ENCODE results near the gene ITPR2.
A peak's percentile ranks its signal among the peaks of the same experiment; 100 is the strongest.
"Not testable (repeated sequence)": the region's sequence is repeated elsewhere in the genome, so short reads cannot be mapped to it uniquely, and the experiment has no call there.

ITPR2 gene

GRCh38 chr12:26627335-26627734 is 205.7 kb downstream of the ITPR2 start:
- Mint-ChIP-seq H3K4me1 (no peaks in the 10 kb centered on the region), H3K36me3 (peaks cover 36% of the 10 kb centered on the region), H3K27me3 (no peaks in the 10 kb centered on the region), H3K4me3 (no peak overlapping the region), H3K27ac (peak overlapping the region; percentile 6), H3K9me3 (no peaks in the 10 kb centered on the region)

GRCh38 chr12:26623136-26623535 is 209.9 kb downstream of the ITPR2 start:
- no peaks in the 10 kb centered on the region for H3K9me3 Mint-ChIP-seq
- no peak overlapping the region for H3K4me3 Mint-ChIP-seq
- H3K4me1 Mint-ChIP-seq = no peaks in the 10 kb centered on the region
- H3K36me3 Mint-ChIP-seq = peaks cover 31% of the 10 kb centered on the region
- H3K27me3 Mint-ChIP-seq = no peaks in the 10 kb centered on the region
- no peak overlapping the region for H3K27ac Mint-ChIP-seq

GRCh38 chr12:26622601-26623000 is 210.4 kb downstream of the ITPR2 start:
- Mint-ChIP-seq H3K27me3 (no peaks in the 10 kb centered on the region), H3K4me1 (no peaks in the 10 kb centered on the region), H3K9me3 (no peaks in the 10 kb centered on the region), H3K4me3 (no peak overlapping the region), H3K27ac (no peak overlapping the region), H3K36me3 (peaks cover 29% of the 10 kb centered on the region)

DNA sequence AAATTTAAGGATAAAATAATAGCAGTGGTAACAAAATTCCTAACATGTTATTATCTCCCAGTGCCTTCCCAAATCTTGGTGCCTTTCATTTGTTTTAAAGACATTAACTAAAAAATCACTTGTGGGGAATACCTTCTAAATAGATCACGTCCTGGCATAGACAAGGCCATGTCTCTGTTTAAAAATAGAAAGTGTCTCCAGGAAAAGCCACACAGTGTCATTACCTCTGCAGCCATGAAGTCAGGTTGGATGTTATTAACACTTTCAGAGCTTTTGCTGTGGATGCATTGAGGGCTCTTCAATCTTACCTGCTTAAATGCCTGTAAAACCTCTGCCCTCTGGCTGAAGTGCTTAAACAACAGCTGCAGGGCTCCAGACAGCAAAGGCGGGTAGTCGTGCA is 211.1 kb downstream of the ITPR2 start:
- Mint-ChIP-seq H3K9me3 (no peaks in the 10 kb centered on the region), H3K27ac (no peak overlapping the region), H3K4me1 (no peaks in the 10 kb centered on the region), H3K4me3 (no peak overlapping the region), H3K36me3 (peaks cover 28% of the 10 kb centered on the region), H3K27me3 (no peaks in the 10 kb centered on the region)

DNA sequence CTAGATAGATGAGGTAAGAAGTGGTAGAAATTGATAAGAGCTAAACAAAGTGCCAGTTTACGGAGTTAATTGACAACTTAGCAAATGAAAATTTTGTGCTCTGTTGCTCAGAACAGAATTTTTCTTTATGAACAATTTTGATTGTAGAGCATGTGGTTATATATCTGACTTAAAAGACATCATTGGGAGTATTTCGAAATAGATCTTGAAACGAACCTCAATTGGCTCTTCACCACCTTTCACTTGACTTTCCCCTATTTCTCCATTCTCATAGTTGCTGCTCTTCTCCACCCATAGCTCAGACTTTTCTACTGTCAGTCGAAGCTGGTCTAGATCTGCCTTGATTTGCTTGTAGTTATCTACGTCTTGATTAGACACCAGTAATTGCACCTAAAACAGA is 212.1 kb downstream of the ITPR2 start:
- Mint-ChIP-seq H3K36me3 (peaks cover 23% of the 10 kb centered on the region), H3K4me3 (no peak overlapping the region), H3K4me1 (no peaks in the 10 kb centered on the region), H3K9me3 (no peaks in the 10 kb centered on the region), H3K27ac (no peak overlapping the region), H3K27me3 (no peaks in the 10 kb centered on the region)

DNA sequence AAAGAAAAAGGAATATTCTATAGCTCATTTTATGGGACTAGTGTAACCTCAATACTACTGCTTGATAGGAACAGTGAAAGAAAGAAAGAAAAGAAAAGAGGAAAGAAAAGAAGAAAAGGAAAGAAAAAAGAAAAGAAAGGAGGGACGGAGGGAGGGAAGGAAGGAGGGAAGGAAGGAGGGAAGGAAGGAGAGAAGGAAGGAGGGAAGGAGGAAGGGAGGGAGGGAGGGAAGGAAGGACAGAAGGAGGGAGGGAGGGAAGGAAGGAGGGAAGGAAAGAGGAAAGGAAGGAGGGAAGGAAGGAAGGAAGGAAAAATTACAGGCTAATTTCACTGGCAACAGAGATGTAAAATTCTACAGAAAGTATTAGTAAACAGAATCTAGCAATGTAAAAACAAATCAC is 215.5 kb downstream of the ITPR2 start:
- no peak overlapping the region for H3K27ac Mint-ChIP-seq
- H3K4me1 Mint-ChIP-seq = no peaks in the 10 kb centered on the region
- no peaks in the 10 kb centered on the region for H3K27me3 Mint-ChIP-seq
- no peak overlapping the region for H3K4me3 Mint-ChIP-seq
- H3K9me3 Mint-ChIP-seq = no peaks in the 10 kb centered on the region
- H3K36me3 Mint-ChIP-seq = peaks cover 21% of the 10 kb centered on the region

DNA sequence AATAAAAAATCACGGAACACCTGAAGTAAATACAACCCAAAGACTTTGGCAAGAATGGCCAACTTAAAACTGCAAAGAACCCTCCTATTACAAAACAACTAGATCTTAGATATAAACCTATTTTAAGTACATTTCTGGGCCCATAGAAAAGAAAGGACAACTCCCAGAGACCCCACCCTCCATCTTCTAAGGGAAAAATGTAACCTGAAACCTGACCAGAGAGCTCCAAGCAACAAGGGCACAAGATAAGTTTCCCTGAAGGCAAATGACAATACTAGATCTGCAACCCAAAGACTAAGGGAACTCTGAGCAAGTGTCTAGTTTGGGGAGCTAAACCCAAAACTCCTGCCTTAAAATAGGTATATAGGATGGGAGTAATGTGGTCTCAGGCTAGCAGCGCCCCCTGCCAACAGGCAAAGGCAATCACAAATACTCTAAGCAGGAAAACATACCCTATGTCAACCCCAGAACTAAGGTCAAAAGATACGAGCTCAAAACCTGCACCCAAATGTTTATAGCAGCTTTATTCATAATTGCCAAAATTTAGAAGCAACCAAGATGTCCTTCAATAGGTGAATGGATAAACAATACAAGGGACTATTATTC is 218.9 kb downstream of the ITPR2 start:
- no peaks in the 10 kb centered on the region for H3K27me3 Mint-ChIP-seq
- no peak overlapping the region for H3K4me3 Mint-ChIP-seq
- H3K4me1 Mint-ChIP-seq = no peaks in the 10 kb centered on the region
- no peaks in the 10 kb centered on the region for H3K9me3 Mint-ChIP-seq
- peak overlapping the region; percentile 41 for H3K27ac Mint-ChIP-seq
- H3K36me3 Mint-ChIP-seq = peaks cover 15% of the 10 kb centered on the region

DNA sequence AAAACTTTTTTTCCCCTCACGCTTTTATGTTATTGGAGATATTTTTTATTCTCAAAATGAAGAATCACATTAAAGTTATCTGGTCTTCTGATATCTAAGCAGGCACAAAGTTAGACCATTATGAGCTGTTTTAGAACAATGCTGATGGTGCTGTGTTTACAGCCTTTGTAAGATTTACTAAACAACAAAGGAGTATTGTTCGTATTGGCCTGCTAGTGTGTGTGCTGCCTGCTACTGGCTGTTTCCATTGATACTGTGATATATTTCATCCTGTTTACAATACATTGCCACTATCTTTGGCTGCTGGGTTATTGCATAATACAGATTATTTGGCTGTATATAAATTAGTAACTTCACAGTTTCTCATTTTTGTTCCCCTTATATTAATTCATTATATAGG is 220.8 kb downstream of the ITPR2 start:
- Mint-ChIP-seq H3K4me1 (no peaks in the 10 kb centered on the region), H3K9me3 (no peaks in the 10 kb centered on the region), H3K36me3 (peaks cover 9% of the 10 kb centered on the region), H3K4me3 (no peak overlapping the region), H3K27ac (no peak overlapping the region), H3K27me3 (no peaks in the 10 kb centered on the region)

GRCh38 chr12:26611598-26611997 is 221.4 kb downstream of the ITPR2 start:
- H3K36me3 Mint-ChIP-seq = peaks cover 9% of the 10 kb centered on the region
- no peaks in the 10 kb centered on the region for H3K27me3 Mint-ChIP-seq
- no peaks in the 10 kb centered on the region for H3K9me3 Mint-ChIP-seq
- no peak overlapping the region for H3K4me3 Mint-ChIP-seq
- H3K4me1 Mint-ChIP-seq = no peaks in the 10 kb centered on the region
- no peak overlapping the region for H3K27ac Mint-ChIP-seq

- H3K27ac Mint-ChIP-seq = no peak overlapping the region
- no peaks in the 10 kb centered on the region for H3K4me1 Mint-ChIP-seq
- peaks cover 9% of the 10 kb centered on the region for H3K36me3 Mint-ChIP-seq
- H3K27me3 Mint-ChIP-seq = no peaks in the 10 kb centered on the region
- H3K4me3 Mint-ChIP-seq = no peak overlapping the region
- no peaks in the 10 kb centered on the region for H3K9me3 Mint-ChIP-seq
Observed at GRCh38 chr12:26610774-26611173, 222.2 kb downstream of the ITPR2 start.

- Mint-ChIP-seq H3K27me3 (no peaks in the 10 kb centered on the region), H3K36me3 (peaks cover 9% of the 10 kb centered on the region), H3K4me1 (no peaks in the 10 kb centered on the region), H3K27ac (no peak overlapping the region), H3K4me3 (no peak overlapping the region), H3K9me3 (no peaks in the 10 kb centered on the region)
Observed at GRCh38 chr12:26609986-26610385, 223.0 kb downstream of the ITPR2 start.

- Mint-ChIP-seq H3K4me3 (no peak overlapping the region), H3K27me3 (no peaks in the 10 kb centered on the region), H3K27ac (no peak overlapping the region), H3K4me1 (no peaks in the 10 kb centered on the region), H3K9me3 (no peaks in the 10 kb centered on the region), H3K36me3 (peaks cover 14% of the 10 kb centered on the region)
Observed at GRCh38 chr12:26608706-26609105, 224.3 kb downstream of the ITPR2 start.

DNA sequence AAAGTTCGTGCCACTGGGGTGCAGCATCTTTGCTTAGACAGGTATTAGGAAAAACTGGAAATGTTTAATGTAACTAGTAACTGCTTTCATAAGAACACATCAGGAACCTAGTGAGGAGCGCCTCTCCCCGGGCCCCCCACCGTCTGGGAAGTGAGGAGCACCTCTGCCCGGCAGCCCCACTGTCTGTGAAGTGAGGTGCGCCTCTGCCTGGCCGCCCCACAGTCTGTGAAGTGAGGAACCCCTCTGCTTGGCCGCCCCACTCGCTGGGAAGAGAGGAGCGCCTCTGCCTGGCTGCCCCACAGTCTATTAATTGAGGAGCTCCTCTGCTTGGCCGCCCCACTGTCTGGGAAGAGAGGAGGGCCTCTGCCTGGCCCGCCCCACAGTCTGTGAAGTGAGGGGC is 224.7 kb downstream of the ITPR2 start:
- Mint-ChIP-seq H3K4me1 (no peaks in the 10 kb centered on the region), H3K9me3 (no peaks in the 10 kb centered on the region), H3K27me3 (no peaks in the 10 kb centered on the region), H3K4me3 (no peak overlapping the region), H3K36me3 (peaks cover 13% of the 10 kb centered on the region), H3K27ac (no peak overlapping the region)

- no peaks in the 10 kb centered on the region for H3K27me3 Mint-ChIP-seq
- no peak overlapping the region for H3K4me3 Mint-ChIP-seq
- no peak overlapping the region for H3K27ac Mint-ChIP-seq
- no peaks in the 10 kb centered on the region for H3K4me1 Mint-ChIP-seq
- no peaks in the 10 kb centered on the region for H3K9me3 Mint-ChIP-seq
- H3K36me3 Mint-ChIP-seq = peaks cover 11% of the 10 kb centered on the region
Observed at GRCh38 chr12:26606911-26607310, 226.1 kb downstream of the ITPR2 start.

DNA sequence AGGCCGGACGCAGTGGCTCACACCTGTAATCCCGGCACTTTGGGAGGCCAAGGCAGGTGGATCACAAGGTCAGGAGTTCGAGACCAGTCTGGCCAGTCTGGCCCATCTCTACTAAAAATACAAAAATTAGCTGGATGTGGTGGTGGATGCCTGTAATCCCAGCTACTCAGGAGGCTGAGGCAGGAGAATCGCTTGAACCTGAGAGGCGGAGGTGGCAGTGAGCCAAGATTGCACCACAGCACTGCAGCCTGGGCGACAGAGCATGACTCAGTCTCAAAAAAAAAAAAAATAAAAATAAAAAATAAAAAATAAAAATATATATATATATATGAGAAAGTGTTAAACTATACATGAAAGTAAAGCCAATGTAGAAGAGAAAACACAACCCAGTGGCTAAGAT is 228.2 kb downstream of the ITPR2 start:
- H3K27ac Mint-ChIP-seq, H3K4me3 Mint-ChIP-seq, H3K4me1 Mint-ChIP-seq, H3K27me3 Mint-ChIP-seq, H3K9me3 Mint-ChIP-seq: not testable (repeated sequence)
- peaks cover 25% of the 10 kb centered on the region for H3K36me3 Mint-ChIP-seq

DNA sequence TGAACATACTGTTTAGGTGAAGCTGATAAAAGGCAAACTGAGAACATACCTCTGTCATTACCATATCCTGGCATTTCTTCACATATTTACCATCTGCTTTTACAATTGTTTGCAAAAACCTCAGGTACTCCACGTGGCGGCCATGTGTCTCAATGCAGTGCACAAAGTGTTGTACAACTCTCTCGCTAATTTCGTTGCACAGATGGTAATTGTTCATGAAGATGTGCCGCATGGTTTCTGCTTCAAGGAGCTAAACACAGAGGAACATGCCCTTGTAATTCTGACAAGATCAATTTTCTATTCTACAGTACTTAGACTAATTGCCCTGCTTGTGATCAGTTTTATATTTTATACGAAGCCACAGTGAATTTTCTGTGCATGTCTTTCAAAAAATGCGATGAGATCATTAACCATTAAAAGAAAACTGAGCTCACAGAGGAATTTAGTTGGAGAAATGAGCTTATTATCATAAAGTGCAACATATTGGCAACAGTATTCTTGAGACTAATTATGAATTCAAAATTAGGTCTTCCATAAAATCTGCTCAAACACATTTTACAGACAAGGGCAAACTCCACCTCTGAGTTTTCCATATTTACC is 233.8 kb downstream of the ITPR2 start:
- H3K4me3 Mint-ChIP-seq = no peak overlapping the region
- no peak overlapping the region for H3K27ac Mint-ChIP-seq
- no peaks in the 10 kb centered on the region for H3K4me1 Mint-ChIP-seq
- H3K9me3 Mint-ChIP-seq = no peaks in the 10 kb centered on the region
- H3K36me3 Mint-ChIP-seq = peaks cover 52% of the 10 kb centered on the region
- H3K27me3 Mint-ChIP-seq = no peaks in the 10 kb centered on the region

- H3K27me3 Mint-ChIP-seq = no peaks in the 10 kb centered on the region
Observed at GRCh38 chr12:26595806-26596205, 237.2 kb downstream of the ITPR2 start.

More at GRCh38 chr12:26595806-26596205, 237.2 kb downstream of the ITPR2 start:
- Mint-ChIP-seq H3K9me3 (no peaks in the 10 kb centered on the region), H3K27ac (no peak overlapping the region), H3K4me1 (no peaks in the 10 kb centered on the region), H3K4me3 (no peak overlapping the region), H3K36me3 (peaks cover 58% of the 10 kb centered on the region)

Measured in activated naive CD4-positive, alpha-beta T cell treated with anti-CD3 and anti-CD28 coated beads, Interleukin-2, amount 50 U/mL, for 24 hours (primary cell).